Cardiac muscle cell (in vitro differentiated cells and primary cell): ENCODE results near the gene DNAJC16. TPM values are rescaled to one million over a fixed set of nuclear protein-coding genes. Genes with fewer than 3 reads are reported as not detected.

ENCODE experiments used
- DNase-seq, 2 donors: peaks; one replicate each; pipeline versions ENCODE4 v3.0.0 to v3.0.0-alpha.2; 2010 to 2017; ENCODE audit warnings: low read depth in 1 of 2, low spot score in 1 of 2
- H3K27ac ChIP-seq: fragments of 200-600 bp; sonication (generic); 2 replicates; pipeline ENCODE4 v1.5.1; 2016
- H3K27me3 ChIP-seq: fragments of 200-600 bp; sonication (generic); 2 replicates; pipeline ENCODE4 v1.6.0; 2016; ENCODE audit warnings: control low read depth
- H3K36me3 ChIP-seq: fragments of 200-600 bp; sonication (generic); 2 replicates; pipeline ENCODE4 v1.5.1; 2016; ENCODE audit warnings: control low read depth
- H3K4me1 ChIP-seq: fragments of 200-600 bp; sonication (generic); 2 replicates; pipeline ENCODE4 v1.8.1; 2017; ENCODE audit warnings: low read depth, mild to moderate bottlenecking, mixed run types
- H3K4me3 ChIP-seq: fragments of 200-600 bp; sonication (generic); 2 replicates; pipeline ENCODE4 v1.5.1; 2016; ENCODE audit warnings: mild to moderate bottlenecking
- H3K9me3 ChIP-seq: fragments of 200-600 bp; sonication (generic); 2 replicates; pipeline ENCODE4 v1.5.1; 2017; ENCODE audit warnings: low read depth, mild to moderate bottlenecking, control low read depth
- CTCF ChIP-seq: IDR thresholded peaks from 2 replicates; pipeline ENCODE4 v1.5.1; 2012; ENCODE audit warnings: low read depth, mild to moderate bottlenecking, low read length
- polyA plus RNA-seq: library from polyadenylated mRNA; unstranded; fragments of >200 nt; fragmentation: Nextera tagmentation; extraction: Ambion mirVana; gene quantifications from 2 replicates; pipeline ENCODE4 v1.2.1, GENCODE V29; 2016
- total RNA-seq: library from RNA; depleted of rRNA; stranded (reverse); fragments of >200 nt; gene quantifications from 2 replicates; pipeline ENCODE4 v1.2.3, GENCODE V29; 2016

The DNAJC16 gene
- total and polyA plus RNA-seq, 2 experiments from 2014 or later = 9.4 to 17.8 TPM

GRCh38 chr1:15570861-15571260, 44.2 kb downstream of the DNAJC16 start:
- Histone ChIP-seq H3K9me3 (no peaks in the 10 kb centered on the region), H3K27me3 (no peaks in the 10 kb centered on the region), H3K27ac (no peak overlapping the region), H3K36me3 (peaks cover 44% of the 10 kb centered on the region), H3K4me1 (no peaks in the 10 kb centered on the region), H3K4me3 (no peak overlapping the region)
- no peak for TF ChIP-seq CTCF
- DNase-seq = no peak

GRCh38 chr1:15571266-15571665, 44.6 kb downstream of the DNAJC16 start:
- DNase-seq = no peak
- H3K4me3 ChIP-seq = no peak overlapping the region
- no peak overlapping the region for H3K27ac ChIP-seq
- H3K36me3 ChIP-seq = peaks cover 42% of the 10 kb centered on the region
- no peaks in the 10 kb centered on the region for H3K27me3 ChIP-seq
- no peak for TF ChIP-seq CTCF
- H3K9me3 ChIP-seq = no peaks in the 10 kb centered on the region
- H3K4me1 ChIP-seq = no peaks in the 10 kb centered on the region

- peak overlapping the region; percentile 34 for H3K27ac ChIP-seq
- H3K36me3 ChIP-seq = peaks cover 24% of the 10 kb centered on the region
- no peaks in the 10 kb centered on the region for H3K4me1 ChIP-seq
- TF ChIP-seq CTCF = no peak
- H3K4me3 ChIP-seq = no peak overlapping the region
- H3K27me3 ChIP-seq = no peaks in the 10 kb centered on the region
- H3K9me3 ChIP-seq = no peaks in the 10 kb centered on the region
- peak in 1 of 2 donors; percentile 45 for DNase-seq
Measured at GRCh38 chr1:15573477-15573876, 46.8 kb downstream of the DNAJC16 start.

- H3K36me3 ChIP-seq = peaks cover 15% of the 10 kb centered on the region
- no peak for TF ChIP-seq CTCF
- DNase-seq = no peak
- no peaks in the 10 kb centered on the region for H3K9me3 ChIP-seq
- H3K4me3 ChIP-seq = no peak overlapping the region
- no peak overlapping the region for H3K27ac ChIP-seq
- H3K27me3 ChIP-seq = no peaks in the 10 kb centered on the region
- H3K4me1 ChIP-seq = no peaks in the 10 kb centered on the region
Measured at GRCh38 chr1:15574741-15575140, 48.1 kb downstream of the DNAJC16 start.

- peaks cover 9% of the 10 kb centered on the region for H3K36me3 ChIP-seq
- no peak overlapping the region for H3K27ac ChIP-seq
Measured at GRCh38 chr1:15575549-15576150, 49.0 kb downstream of the DNAJC16 start.

More at GRCh38 chr1:15575549-15576150, 49.0 kb downstream of the DNAJC16 start:
- Histone ChIP-seq H3K4me3 (no peak overlapping the region), H3K9me3 (no peaks in the 10 kb centered on the region), H3K27me3 (no peaks in the 10 kb centered on the region), H3K4me1 (no peaks in the 10 kb centered on the region)
- no peak for DNase-seq
- TF ChIP-seq CTCF = no peak
